NCI-H345 treated with DMSO at 0.1 percent for 48 hours (cell line): ENCODE results near the gene HSF2BP.
A peak's percentile ranks its signal among the peaks of the same experiment; 100 is the strongest.
"Not testable (repeated sequence)": the region's sequence is repeated elsewhere in the genome, so short reads cannot be mapped to it uniquely, and the experiment has no call there.

Experiments
- DNase-seq: peaks from one replicate; lab custom pipeline; 2025; ENCODE audit not compliant: unreplicated experiment; lab: John Stamatoyannopoulos, UW

Gene HSF2BP

GRCh38 chr21:43652616-43653015, 6.7 kb downstream of the HSF2BP start:
- no peak for DNase-seq

GRCh38 chr21:43651926-43652325, 7.4 kb downstream of the HSF2BP start:
- not testable (repeated sequence) for DNase-seq

GRCh38 chr21:43648171-43648570, 11.1 kb downstream of the HSF2BP start:
- no peak for DNase-seq

GRCh38 chr21:43646550-43647260, 12.6 kb downstream of the HSF2BP start:
- peak; percentile 94 for DNase-seq

GRCh38 chr21:43645976-43646375, 13.3 kb downstream of the HSF2BP start:
- DNase-seq: no peak

GRCh38 chr21:43645136-43645891, 14.0 kb downstream of the HSF2BP start:
- DNase-seq: no peak

- no peak for DNase-seq
These were observed 14.7 kb downstream of the HSF2BP start for GRCh38 chr21:43644609-43645008.

GRCh38 chr21:43644071-43644470, 15.2 kb downstream of the HSF2BP start:
- no peak for DNase-seq

- DNase-seq: no peak
These were observed 16.1 kb downstream of the HSF2BP start for GRCh38 chr21:43643193-43643592.

GRCh38 chr21:43640400-43640799, 18.9 kb downstream of the HSF2BP start:
- DNase-seq: no peak

GRCh38 chr21:43639470-43640353, 19.6 kb downstream of the HSF2BP start:
- no peak for DNase-seq

- no peak for DNase-seq
These were observed 21.6 kb downstream of the HSF2BP start for GRCh38 chr21:43637530-43638158.

GRCh38 chr21:43635436-43635835, 23.9 kb downstream of the HSF2BP start:
- DNase-seq: no peak

GRCh38 chr21:43634618-43635017, 24.7 kb downstream of the HSF2BP start:
- no peak for DNase-seq

- DNase-seq: no peak
These were observed 26.8 kb downstream of the HSF2BP start for GRCh38 chr21:43632373-43632905.

GRCh38 chr21:43631411-43632107, 27.7 kb downstream of the HSF2BP start:
- no peak for DNase-seq

- DNase-seq: no peak
These were observed 31.8 kb downstream of the HSF2BP start for GRCh38 chr21:43627527-43627926.

- DNase-seq: no peak
These were observed 32.9 kb downstream of the HSF2BP start for GRCh38 chr21:43626390-43626789.

- no peak for DNase-seq
These were observed 34.9 kb downstream of the HSF2BP start for GRCh38 chr21:43624339-43624738.

- DNase-seq: no peak
These were observed 35.7 kb downstream of the HSF2BP start for GRCh38 chr21:43623588-43623987.
